Measurements from ENCODE around the gene GJB5. TPM values are rescaled to one million over a fixed set of nuclear protein-coding genes. Genes with fewer than 3 reads are reported as not detected.

GJB5 gene
- not detected for total RNA-seq

GRCh38 chr1:34754964-34755637, at the start of gene GJB5:
TSS of gene GJB5 (plus strand) at chr1:34755047. CDS start at chr1:34757331, 2,284 bp downstream.

DNA sequence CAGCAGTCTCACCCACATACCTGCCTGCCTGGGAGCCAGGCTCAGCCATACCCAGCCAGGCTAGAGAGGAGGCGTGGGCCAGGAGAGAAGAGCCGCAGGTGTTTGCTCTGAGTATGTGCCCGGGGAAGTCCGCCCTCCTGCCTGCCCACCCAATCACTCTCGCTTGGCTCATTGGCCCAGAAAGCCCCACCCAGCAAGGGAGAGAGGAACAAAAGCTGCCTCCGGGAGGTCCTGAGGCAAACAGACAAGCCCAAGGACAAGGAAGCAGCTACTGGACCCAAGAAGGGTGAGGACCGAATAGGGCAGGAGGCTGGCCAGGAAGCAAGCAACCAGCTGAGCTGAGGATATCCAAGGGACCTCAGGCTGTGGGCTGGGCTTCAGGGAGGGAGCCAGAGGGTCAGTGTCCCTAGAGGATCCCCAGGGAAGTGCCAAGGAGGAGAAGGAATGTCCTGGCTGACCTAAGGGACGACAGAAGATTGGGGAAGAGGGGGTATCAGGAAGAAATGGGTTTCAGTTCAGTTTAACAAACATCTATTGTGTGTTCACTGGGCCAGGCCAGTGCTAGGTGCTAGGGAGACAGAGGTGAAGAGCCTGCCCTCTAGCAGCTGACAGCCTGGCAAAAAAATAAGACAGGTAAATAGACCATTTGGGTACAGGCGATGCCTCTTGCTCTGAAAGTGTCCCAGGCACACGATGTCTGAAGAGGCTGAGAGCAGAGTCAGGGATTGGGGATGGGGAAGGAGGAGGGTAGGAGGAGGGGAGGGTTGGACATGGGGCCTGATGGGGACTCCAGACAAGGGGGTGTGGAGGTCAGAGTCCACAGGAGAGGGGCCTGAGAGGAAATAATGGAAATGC, 4.9 kb downstream of the GJB5 start, which contains the start of gene GJB4:
GJB4 (plus strand) TSS at position 238 of the 855 bp plus-strand sequence. CDS start 1,515 bp downstream, outside the sequence.

GRCh38 chr1:34781071-34781843, 26.4 kb downstream of the GJB5 start, which contains the start of gene GJB3:
TSS of gene GJB3 (plus strand) at chr1:34781214. CDS start at chr1:34784763, 3,549 bp downstream.

GRCh38 chr1:34792868-34793727, 38.3 kb downstream of the GJB5 start, which contains the start of gene GJA4:
TSS of gene GJA4 (plus strand) at chr1:34792999. CDS start at chr1:34794214, 1,215 bp downstream.

Other genes starting within 250 kb of the GJB5 start
- gene GJB4, start 4.7 kb downstream of the GJB5 start, total RNA-seq, result not detected
- gene GJB3, start 26.2 kb downstream of the GJB5 start, total RNA-seq, result not detected
- gene GJA4, start 38.0 kb downstream of the GJB5 start, total RNA-seq, result 1.6 TPM
- gene SMIM12, start 104.7 kb downstream of the GJB5 start, total RNA-seq, result 15.0 TPM
- 5.0 TPM for gene DLGAP3, start 174.6 kb downstream of the GJB5 start, total RNA-seq
- 2.5 TPM for gene TMEM35B, start 230.3 kb downstream of the GJB5 start, total RNA-seq

Measured in parietal lobe (tissue), 1 donor.